ENCODE data around the gene TPM4.
"Not testable (repeated sequence)": the region's sequence is repeated elsewhere in the genome, so short reads cannot be mapped to it uniquely, and the experiment has no call there.

TPM4 gene

DNA sequence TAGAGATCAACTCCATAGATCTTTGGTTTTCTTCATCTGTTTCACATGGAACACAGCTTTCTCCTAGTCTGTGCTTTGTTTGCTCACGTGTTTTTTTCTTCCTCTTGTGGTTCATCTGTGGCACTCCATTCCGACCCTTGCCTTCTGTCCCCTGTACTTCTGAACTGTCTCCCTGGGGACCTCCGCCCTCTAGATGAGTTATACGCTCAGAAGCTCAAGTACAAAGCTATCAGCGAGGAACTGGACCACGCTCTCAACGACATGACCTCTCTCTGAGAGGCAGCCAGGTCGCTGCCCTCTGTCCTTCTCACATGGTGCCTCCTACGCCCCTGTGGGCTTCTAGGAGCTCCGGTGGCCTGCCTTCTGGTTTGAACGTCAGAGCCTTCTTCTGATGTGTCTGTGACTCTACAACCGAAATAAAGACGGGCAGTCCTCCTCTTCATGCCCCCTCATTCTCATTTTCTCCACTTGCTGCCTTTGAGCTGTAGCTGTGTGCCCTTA is 18.8 kb downstream of the TPM4 start:
- no peak for DNase-seq (ENCODE audit: low read depth, low spot score)

DNA sequence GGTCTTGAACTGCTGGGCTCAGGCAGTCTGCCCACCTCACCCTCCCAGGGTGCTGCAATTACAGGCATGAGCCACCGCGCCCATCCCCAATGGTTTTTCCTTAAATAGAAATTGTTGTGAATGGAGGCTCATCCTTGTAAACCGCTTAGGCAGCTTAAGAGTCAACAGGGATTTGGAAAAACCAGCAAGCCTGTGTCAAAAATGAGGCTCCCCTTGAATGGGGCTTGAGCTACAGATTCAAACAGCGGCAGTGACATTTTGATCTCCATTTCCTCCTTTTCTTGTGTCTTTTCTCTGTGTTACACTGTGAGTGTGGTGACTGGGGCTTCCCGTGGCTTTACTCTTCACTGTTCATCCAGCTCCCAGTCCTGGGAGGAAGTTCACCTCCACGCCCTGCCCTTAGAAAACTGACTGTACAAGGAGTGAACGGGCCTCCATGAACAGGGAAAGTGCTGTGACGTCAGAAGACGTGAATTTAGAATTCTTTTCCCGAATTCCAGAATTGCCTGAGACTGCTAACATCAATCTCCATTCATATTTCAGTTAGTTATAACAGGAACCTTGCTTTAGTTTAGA is 20.1 kb downstream of the TPM4 start:
- DNase-seq (ENCODE audit: low read depth, low spot score): no peak

DNA sequence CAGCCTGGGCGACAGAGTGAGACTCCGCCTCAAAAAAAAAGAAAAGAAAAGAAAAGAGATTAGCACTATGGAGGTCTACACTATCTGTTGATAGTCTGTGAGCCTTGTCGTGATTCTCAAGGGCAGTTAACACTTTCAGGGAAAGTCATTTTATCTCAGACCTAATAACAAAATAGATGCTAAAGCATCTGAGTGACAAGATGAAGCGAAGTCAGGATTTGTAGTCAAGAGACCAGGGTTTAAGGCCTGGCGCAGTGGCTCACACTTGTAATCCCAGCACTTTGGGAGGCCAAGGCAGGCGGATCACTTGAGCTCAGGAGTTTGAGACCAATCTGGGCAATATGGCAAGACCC is 22.1 kb downstream of the TPM4 start:
- no peak for DNase-seq (ENCODE audit: low read depth, low spot score)

DNA sequence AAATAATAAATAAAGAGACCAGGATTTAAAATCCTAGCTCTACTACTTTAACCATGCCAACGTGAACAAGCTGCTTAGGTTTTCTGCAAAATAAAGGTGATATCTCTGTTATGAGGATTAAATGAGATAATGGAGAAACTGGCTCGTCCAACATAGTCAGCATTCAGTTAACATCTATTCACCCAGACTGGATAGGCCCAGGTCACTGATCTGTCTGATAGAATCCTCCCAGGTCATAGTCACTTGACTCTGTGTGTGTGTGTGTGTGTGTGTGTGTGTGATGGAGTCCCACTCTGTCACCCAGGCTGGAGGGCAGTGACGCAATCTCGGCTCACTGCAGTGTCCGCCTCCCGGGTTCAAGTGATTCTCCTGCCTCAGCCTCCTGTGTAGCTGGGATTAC is 22.5 kb downstream of the TPM4 start:
- no peak for DNase-seq (ENCODE audit: low read depth, low spot score)

DNA sequence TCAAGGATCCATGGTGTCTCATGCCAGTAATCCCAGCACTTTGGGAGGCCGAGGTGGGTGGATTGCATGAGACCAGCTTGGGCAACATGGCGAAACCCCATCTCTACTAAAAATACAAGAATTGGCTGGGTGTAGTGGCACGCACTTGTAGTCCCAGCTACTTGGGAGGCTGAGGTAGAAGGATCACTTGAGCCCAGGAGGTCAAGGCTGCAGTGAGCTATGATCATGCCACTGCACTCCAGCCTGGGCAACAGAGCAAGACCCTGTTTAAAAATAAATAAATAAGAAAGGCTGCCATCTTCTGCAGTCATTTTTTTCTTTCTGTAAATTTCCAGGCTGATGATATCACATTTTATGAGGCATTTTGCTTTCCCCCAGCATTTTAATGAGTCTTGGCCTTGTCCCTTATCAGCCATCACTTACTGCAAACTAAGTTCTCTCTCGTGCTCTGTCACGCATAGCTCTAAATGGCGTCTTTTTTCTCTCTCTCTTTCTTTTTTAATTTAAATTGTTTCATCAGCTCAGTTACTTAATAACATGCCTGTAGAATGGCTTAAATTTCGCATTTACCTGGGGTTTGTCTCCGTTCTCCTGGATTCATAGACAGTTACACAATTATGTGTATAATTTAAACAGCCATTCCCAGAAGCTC is 23.1 kb downstream of the TPM4 start:
- DNase-seq (ENCODE audit: low read depth, low spot score): not testable (repeated sequence)

DNA sequence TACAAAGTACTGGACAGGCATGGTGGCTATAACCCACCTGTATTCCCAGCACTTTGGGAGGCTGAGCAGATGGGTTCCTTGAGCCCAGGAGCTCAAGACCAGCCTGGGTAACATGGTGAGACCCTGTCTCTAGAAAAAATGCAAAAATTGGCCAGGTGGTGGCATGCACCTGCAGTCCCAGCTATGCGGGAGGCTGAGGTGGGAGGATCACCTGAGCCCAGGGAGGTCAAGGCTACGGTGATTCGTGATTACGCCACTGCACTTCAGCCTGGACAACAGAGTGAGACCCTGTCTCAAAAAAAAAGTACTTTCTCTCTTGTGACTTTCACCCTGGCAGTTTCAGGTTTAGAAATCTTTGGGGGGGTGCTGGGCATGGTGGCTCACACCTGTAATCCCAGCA is 24.2 kb downstream of the TPM4 start:
- no peak for DNase-seq (ENCODE audit: low read depth, low spot score)

DNA sequence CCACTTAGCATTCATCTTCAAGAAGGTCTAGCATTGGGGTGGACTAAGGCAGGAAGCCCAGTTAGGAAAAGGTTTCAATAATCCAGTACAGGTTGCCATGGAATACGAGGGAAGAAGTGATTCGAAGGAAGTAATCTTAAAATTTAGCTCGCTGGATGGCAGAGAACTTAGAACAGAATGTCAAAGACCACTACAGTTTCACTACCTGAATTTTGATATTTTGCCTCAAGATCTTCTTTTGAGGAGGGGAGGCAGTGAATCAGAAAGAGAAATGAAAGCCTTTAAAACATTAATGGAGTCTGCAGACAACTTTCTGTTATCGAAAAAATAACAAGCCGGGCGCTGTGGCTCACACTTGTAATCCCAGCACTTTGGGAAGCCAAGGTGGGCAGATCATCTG is 28.4 kb downstream of the TPM4 start:
- DNase-seq (ENCODE audit: low read depth, low spot score): no peak

DNA sequence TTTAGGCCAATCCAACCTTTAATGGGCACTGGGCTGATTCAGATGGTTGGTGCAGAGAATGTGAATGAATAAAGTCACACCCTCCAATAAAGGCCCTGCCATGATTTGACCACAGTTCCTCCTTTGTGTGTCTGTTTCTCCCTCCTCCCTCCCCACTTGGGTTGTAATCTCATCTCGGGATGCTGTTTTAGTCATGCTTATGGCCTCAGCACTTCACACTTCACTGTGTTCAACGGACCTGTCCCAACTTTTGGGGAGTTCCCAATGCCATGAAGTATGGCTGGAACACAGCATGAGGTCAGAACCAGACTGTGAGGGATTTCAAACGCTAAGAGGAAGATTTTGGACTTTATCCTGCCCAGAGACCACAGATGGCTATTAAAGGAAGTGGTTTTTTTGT is 29.8 kb downstream of the TPM4 start:
- DNase-seq (ENCODE audit: low read depth, low spot score): no peak

DNA sequence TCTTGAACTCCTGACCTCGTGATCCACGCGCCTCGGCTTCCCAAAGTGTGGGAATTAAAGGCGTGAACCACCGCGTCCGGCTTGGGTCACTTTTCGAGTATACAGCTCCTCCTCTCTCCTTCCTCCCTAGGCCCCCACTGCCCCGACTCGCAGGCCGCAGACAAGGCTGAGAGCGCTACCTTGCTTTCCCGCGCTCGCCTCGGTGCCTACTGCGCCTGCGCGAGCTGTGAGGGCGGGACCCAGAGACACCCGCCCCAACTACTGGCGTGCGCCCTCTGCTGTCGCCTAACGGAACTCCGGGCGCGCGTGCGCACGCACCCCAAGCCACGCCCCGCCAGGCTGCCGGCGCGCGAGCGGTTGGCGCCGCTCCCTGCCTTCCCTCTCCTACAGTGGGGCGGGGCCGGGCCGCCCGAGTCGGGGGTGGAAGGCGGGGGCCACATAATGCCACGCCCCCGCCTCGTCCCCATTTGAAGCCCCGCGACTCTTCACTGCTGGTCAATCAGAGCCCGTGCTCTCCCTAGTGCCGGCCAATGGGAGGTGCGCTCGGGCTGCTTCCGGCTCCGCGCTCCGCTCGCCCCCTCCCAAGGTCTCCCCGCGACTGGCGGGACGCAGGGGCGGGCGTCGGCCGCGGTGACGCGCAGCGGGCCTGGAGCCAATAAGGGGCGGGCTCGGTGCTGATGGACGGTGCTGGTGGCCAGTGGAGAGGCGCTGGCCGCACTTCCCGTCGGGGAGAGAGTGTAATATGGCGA is 35.0 kb downstream of the TPM4 start, which contains the start of gene RAB8A:
Gene RAB8A, plus strand, starts transcription at position 730 of the 749 bp plus-strand sequence. Its CDS starts 13 bp downstream, at position 743.
- peak; percentile 79 for DNase-seq (ENCODE audit: low read depth, low spot score)

DNA sequence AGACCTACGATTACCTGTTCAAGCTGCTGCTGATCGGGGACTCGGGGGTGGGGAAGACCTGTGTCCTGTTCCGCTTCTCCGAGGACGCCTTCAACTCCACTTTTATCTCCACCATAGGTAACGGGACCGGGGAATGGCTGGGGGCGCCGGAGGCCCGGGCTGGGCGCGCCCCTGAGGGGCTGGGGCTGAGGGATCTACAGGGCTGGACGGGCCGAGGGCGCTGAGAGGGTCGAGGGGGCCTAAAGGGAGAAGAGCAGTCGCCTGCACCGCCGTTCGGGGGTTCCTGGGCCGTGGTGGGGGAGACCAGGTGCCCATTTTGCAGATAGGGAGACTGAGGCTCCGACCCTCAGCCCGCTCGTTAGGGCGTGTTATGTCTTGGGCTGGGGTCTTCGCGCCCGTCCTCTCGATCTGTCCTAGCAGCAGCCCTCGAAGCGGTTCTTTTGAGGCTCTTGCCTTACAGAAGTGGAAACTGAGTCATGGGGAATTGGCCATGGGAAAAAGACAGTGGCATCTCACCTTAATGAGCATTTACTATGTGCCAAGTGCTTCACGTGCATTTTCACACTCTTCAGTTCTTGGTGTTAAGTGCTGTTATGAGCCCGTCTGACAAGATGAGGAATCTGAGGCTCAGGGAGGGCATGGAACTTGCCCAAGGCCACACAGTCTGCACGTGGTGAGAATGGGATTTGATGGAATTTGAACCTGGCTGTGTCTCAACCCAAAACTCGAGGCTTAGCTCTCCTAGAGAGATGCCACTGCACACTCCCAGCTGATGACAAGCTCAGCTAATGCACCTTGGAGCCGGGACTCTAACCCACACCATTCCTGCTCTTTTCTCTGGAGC is 35.8 kb downstream of the TPM4 start:
- DNase-seq (ENCODE audit: low read depth, low spot score): no peak

DNA sequence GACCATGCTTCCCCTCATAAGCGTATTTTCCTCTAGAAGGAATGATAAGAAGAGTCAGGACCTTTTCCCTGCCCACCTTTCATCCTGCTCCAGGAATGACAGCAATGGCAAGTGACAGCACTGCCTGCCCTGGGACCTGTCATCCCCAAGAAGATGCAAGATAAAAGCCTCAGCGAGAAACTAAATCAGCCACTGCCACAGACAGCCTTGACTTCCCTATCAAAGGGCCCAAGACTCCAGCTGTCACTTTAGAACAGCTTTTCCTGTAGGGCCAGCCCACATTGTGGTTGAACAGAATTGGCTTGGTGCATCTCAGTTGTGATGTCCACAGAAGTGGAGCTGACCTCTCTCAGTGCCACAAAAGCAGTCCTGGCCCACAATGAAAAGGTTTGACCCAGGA is 36.5 kb downstream of the TPM4 start:
- no peak for DNase-seq (ENCODE audit: low read depth, low spot score)

DNA sequence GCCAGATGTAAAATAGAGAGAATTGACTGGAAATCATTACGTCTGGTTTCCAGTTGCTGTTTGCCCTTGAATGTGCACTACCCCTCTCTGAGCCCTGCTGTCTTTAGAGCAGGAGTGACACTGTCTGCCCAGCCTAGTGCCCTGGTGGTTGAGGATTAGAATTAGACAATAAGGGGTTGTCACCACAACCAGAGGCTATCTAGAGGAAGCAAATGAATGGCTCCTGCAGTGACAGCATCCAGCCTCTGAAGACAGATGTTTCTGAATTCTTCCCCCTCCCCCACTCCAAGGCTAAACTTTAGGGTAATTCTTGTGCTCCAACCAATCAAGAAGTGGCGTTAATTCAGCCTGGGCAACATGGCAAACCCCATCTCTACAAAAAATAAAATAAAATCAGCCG is 37.4 kb downstream of the TPM4 start:
- DNase-seq (ENCODE audit: low read depth, low spot score): no peak

DNA sequence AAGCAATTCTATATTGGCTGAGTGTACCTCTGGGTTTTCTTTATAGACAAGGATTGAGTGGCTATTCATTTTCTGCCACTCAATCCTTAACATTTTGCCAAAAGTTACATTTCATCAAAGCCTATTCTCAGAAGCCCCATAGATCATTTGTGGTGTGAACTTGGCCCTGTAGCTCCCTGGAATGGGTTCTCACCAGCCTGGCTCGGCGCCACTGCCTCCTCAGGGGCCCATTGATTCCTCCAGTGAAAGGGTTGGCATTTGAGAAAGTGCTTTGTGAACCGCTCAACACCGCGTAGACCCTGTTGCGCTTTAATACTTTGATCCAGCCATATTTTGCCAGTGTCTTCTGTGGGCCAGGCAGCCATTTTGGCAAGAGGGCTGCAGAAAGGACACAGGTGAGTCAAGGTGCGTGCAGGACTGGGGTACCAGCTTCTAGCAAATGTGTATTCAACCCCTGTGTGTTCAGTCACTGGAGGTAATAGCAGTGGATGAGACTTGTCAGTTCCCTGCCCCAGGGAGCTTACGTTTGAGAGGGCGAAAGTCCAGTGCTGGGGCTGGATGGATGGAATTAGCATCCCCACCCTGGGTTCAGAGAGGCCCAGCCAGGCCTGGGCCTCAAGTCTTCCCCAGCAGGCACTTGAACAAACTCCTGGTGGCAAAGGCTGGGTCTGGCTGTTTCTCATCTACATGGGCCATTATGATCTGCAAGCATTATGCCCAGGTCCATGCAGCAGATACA is 39.2 kb downstream of the TPM4 start:
- no peak for DNase-seq (ENCODE audit: low read depth, low spot score)

DNA sequence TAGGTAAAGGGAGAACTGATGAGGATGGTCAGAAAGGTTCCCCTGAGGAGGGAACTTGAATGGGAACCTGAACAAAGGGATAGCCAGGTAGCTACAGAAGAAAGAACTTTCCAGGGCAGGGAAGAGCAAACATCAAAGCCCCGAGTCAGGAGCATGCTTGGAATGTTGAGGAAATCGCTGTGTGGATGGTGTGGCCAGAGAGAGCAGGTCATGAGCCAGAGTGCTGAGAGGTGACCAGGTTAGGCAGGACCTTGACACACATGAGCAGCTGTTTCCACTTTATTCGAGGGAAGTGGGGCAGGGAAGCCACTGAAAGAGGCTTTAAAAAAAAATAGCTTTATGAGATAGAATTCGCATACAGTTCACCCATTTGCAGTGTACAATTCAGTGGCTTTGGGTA is 39.8 kb downstream of the TPM4 start:
- no peak for DNase-seq (ENCODE audit: low read depth, low spot score)

DNA sequence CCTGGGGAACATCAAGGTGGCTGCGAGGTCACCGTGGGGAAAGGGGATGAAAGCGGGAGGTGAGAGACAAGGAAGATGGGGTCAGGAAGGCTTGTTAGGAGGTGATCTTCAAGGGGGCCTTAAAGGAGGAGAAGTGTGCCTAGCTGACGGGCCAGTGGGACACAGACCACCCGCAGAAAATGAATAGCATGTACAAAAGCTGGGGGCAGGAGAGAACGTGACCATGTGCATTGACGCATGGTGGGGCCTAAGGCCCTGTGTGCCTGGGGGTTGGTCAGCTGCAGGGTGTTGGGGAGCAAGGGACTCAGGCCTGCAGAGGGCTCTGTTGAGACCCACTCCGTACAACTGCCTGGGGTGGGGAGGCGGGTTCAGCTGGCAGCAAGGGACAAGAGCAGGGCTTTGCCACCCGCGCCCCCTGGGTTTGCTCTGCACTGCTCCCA is 41.3 kb downstream of the TPM4 start:
- DNase-seq (ENCODE audit: low read depth, low spot score): no peak

DNA sequence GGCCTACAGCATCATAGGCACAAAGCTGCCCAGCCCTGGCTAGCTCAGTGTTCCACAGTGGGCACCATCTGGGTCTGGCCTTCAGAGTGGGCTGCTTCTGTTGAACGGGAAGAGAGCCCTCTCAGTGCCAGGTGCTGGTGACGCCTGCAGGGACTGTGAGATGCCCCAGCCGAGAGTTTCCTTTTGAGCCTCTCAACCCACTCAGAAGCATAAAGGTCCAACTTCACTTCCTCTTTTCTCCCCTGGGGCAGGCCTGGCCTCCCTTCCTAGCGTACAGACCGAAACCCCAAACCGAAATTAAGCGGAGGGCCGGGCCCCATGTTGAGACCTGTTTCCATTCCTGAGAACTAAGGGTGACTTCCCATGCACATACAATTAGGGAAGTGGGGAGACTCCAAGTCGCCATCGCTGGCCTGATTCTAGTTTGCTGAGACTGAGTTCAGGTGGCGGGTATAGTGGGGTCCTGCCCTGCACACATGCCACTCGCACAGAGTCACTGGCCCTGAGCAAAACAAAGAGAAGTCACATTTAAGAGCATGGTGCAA is 42.3 kb downstream of the TPM4 start:
- no peak for DNase-seq (ENCODE audit: low read depth, low spot score)

DNA sequence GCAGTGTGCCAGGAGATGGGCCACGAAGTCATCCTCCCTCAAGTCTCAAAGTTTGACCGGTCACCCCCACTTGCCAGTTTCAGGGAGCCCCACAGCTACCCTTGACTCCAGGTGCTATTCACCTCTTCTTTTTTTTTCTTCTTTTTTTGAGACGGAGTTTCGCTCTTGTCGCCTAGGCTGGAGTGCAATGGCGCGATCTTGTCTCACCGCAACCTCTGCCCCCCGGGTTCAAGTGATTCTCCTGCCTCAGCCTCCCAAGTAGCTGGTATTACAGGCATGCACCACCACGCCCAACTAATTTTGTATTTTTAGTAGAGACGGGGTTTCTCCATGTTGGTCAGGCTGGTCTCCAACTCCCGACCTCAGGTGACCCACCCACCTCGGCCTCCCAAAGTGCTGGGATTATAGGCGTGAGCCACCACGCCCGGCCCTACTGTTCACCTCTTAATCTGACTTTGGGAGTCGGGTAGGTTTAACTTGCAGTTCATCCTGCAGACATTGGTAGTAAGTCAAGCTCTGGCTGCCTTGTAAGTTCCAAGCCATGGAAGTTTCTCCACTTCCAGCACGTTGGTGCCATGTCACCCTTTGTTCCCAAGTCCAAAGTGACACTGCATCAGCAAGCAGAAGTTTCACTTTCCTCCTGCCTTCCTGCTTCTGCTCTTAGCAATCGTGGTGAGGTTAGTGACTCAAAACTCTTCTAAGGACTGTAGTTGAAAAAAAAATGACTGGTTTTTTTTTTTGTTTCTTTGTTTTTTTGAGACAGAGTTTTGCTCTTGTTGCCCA is 43.0 kb downstream of the TPM4 start:
- not testable (repeated sequence) for DNase-seq (ENCODE audit: low read depth, low spot score)

DNA sequence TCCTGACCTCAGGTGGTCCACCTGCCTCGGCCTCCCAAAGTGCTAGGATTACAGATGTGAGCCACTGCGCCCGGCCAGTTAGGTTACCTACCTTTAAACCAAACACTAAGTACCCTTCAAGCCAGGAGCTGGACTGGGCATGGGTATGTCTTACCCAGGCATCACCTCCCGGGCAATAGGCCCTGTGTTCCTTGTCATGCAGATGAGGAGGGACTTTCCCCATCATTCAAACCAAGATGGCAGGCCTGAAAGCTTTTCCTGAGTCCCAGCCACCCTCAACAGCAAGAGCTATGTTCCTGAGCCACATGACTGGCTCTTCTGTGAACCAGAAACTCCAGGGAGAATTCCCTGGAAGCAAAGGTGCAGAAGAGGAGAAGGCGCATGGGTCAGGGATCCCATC is 44.8 kb downstream of the TPM4 start:
- DNase-seq (ENCODE audit: low read depth, low spot score): no peak

DNA sequence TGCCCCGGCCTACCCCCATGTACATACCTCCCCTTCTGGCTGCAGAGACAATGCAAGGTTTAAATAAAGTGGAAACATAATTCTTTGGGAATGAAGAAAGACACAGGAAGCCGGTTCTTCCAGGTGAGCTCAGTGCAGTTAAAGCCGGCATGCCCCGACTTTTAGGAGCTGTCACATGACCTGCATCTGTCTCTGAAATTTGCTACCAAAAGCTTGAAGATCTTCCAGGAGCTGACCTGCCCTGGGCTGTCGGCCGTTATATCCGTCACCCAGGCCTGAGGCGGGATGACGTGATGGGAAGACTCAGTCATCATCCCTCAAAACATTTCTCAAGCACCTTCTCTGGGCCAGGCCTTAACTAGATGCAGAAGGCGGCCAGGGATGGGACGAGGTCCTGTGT is 45.7 kb downstream of the TPM4 start:
- DNase-seq (ENCODE audit: low read depth, low spot score): no peak

DNA sequence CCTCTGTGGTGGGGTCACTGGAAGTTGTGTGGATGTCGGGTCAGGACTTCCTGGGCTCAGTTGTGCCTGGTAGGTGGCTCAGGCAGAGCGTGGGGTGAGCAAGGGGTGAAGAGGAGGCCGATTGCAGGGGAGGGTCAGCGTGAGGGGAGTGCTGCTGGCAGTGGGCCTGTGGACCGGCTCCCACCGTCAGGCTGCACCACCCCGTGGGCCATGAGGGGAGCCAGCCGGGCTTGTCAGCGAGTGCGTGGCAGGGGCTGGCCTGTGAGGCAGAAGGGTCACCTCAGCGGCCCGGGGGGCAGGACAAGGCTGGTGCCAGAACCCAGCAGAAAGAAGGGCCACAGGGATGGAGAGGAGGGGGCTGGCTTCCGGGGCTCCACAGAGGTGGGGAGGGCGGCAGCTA is 48.7 kb downstream of the TPM4 start:
- no peak for DNase-seq (ENCODE audit: low read depth, low spot score)

All from iPS DF 19.7 (cell line).